Neuron (in vitro differentiated cells): Measurements from ENCODE around the gene KRT79.

ENCODE experiments used
- H2AFZ ChIP-seq: one replicate; pipeline ENCODE4 v1.6.1; 2013; ENCODE audit warnings: low read depth, mild to moderate bottlenecking, inconsistent platforms, low read length, moderate library complexity
- H3K27me3 ChIP-seq: one replicate; pipeline ENCODE4 v1.6.1; 2013; ENCODE audit warnings: low read length; ENCODE audit not compliant: insufficient read depth
- H3K36me3 ChIP-seq: one replicate; pipeline ENCODE4 v1.6.1; 2013; ENCODE audit warnings: low read length; ENCODE audit not compliant: insufficient read depth
- H3K4me1 ChIP-seq: one replicate; pipeline ENCODE4 v1.6.1; 2013; ENCODE audit warnings: low read length; ENCODE audit not compliant: insufficient read depth
- H3K4me3 ChIP-seq: 2 replicates; pipeline ENCODE4 v1.5.1; 2013; ENCODE audit warnings: mild to moderate bottlenecking, low read length, moderate library complexity
- H3K9me3 ChIP-seq: one replicate; pipeline ENCODE4 v1.6.1; 2013; ENCODE audit warnings: low read length

Gene KRT79

GRCh38 chr12:52826611-52827498, 7.3 kb downstream of the KRT79 start:
- no peak overlapping the region for H3K4me3 ChIP-seq
- no peak overlapping the region for H2AFZ ChIP-seq
- H3K9me3 ChIP-seq = no peaks in the 10 kb centered on the region
- H3K27me3 ChIP-seq = peaks cover 7% of the 10 kb centered on the region
- no peaks in the 10 kb centered on the region for H3K4me1 ChIP-seq
- no peaks in the 10 kb centered on the region for H3K36me3 ChIP-seq

GRCh38 chr12:52825961-52826360, 8.2 kb downstream of the KRT79 start:
- H3K9me3 ChIP-seq = no peaks in the 10 kb centered on the region
- peaks cover 10% of the 10 kb centered on the region for H3K27me3 ChIP-seq
- no peaks in the 10 kb centered on the region for H3K4me1 ChIP-seq
- H2AFZ ChIP-seq = no peak overlapping the region
- no peak overlapping the region for H3K4me3 ChIP-seq
- no peaks in the 10 kb centered on the region for H3K36me3 ChIP-seq

- H3K4me3 ChIP-seq = no peak overlapping the region
- H3K4me1 ChIP-seq = no peaks in the 10 kb centered on the region
- no peaks in the 10 kb centered on the region for H3K9me3 ChIP-seq
- H3K27me3 ChIP-seq = peaks cover 7% of the 10 kb centered on the region
- no peaks in the 10 kb centered on the region for H3K36me3 ChIP-seq
- no peak overlapping the region for H2AFZ ChIP-seq
Observed at GRCh38 chr12:52824741-52825410, 9.2 kb downstream of the KRT79 start.

GRCh38 chr12:52823761-52824450, 10.2 kb downstream of the KRT79 start:
- Histone ChIP-seq H3K36me3 (no peaks in the 10 kb centered on the region), H3K9me3 (no peaks in the 10 kb centered on the region), H2AFZ (no peak overlapping the region), H3K27me3 (peaks cover 6% of the 10 kb centered on the region), H3K4me3 (no peak overlapping the region), H3K4me1 (no peaks in the 10 kb centered on the region)

GRCh38 chr12:52822771-52823510, 11.2 kb downstream of the KRT79 start:
- no peaks in the 10 kb centered on the region for H3K36me3 ChIP-seq
- H3K4me3 ChIP-seq = no peak overlapping the region
- H2AFZ ChIP-seq = no peak overlapping the region
- H3K27me3 ChIP-seq = peaks cover 6% of the 10 kb centered on the region
- H3K9me3 ChIP-seq = no peaks in the 10 kb centered on the region
- no peaks in the 10 kb centered on the region for H3K4me1 ChIP-seq

GRCh38 chr12:52821826-52822660, 12.1 kb downstream of the KRT79 start:
- Histone ChIP-seq H3K9me3 (no peaks in the 10 kb centered on the region), H3K36me3 (no peaks in the 10 kb centered on the region), H3K4me1 (no peaks in the 10 kb centered on the region), H3K27me3 (peaks cover 6% of the 10 kb centered on the region), H3K4me3 (no peak overlapping the region), H2AFZ (no peak overlapping the region)

GRCh38 chr12:52821071-52821730, 12.9 kb downstream of the KRT79 start:
- Histone ChIP-seq H3K36me3 (no peaks in the 10 kb centered on the region), H3K4me3 (no peak overlapping the region), H2AFZ (no peak overlapping the region), H3K4me1 (no peaks in the 10 kb centered on the region), H3K27me3 (peaks cover 6% of the 10 kb centered on the region), H3K9me3 (no peaks in the 10 kb centered on the region)

- H3K36me3 ChIP-seq = no peaks in the 10 kb centered on the region
- no peak overlapping the region for H3K4me3 ChIP-seq
- no peaks in the 10 kb centered on the region for H3K9me3 ChIP-seq
- H3K27me3 ChIP-seq = peaks cover 6% of the 10 kb centered on the region
- H3K4me1 ChIP-seq = no peaks in the 10 kb centered on the region
- H2AFZ ChIP-seq = no peak overlapping the region
Observed at GRCh38 chr12:52820521-52820920, 13.6 kb downstream of the KRT79 start.

- Histone ChIP-seq H3K4me1 (no peaks in the 10 kb centered on the region), H2AFZ (no peak overlapping the region), H3K4me3 (no peak overlapping the region), H3K36me3 (no peaks in the 10 kb centered on the region), H3K9me3 (no peaks in the 10 kb centered on the region), H3K27me3 (peaks cover 6% of the 10 kb centered on the region)
Observed at GRCh38 chr12:52819731-52820510, 14.2 kb downstream of the KRT79 start.

- Histone ChIP-seq H3K9me3 (no peaks in the 10 kb centered on the region), H3K27me3 (peaks cover 11% of the 10 kb centered on the region), H2AFZ (no peak overlapping the region), H3K4me1 (no peaks in the 10 kb centered on the region), H3K4me3 (no peak overlapping the region), H3K36me3 (no peaks in the 10 kb centered on the region)
Observed at GRCh38 chr12:52818887-52819420, 15.2 kb downstream of the KRT79 start.

- no peaks in the 10 kb centered on the region for H3K36me3 ChIP-seq
- H3K27me3 ChIP-seq = peaks cover 11% of the 10 kb centered on the region
Observed at GRCh38 chr12:52818388-52818787, 15.7 kb downstream of the KRT79 start.

More at GRCh38 chr12:52818388-52818787, 15.7 kb downstream of the KRT79 start:
- Histone ChIP-seq H3K4me1 (no peaks in the 10 kb centered on the region), H2AFZ (no peak overlapping the region), H3K9me3 (no peaks in the 10 kb centered on the region), H3K4me3 (no peak overlapping the region)
